ENCODE results near the gene KDM8. TPM values are rescaled to one million over a fixed set of nuclear protein-coding genes. Genes with fewer than 3 reads are reported as not detected.
"Not testable (repeated sequence)": the region's sequence is repeated elsewhere in the genome, so short reads cannot be mapped to it uniquely, and the experiment has no call there.

Gene KDM8
- total RNA-seq, 1 donor from 2014 or later: 4.6 TPM

- DNase-seq (ENCODE audit: extremely low read depth, low read depth, low spot score): no peak
These were observed 12.9 kb upstream of the KDM8 start for GRCh38 chr16:27190316-27190871.

DNA sequence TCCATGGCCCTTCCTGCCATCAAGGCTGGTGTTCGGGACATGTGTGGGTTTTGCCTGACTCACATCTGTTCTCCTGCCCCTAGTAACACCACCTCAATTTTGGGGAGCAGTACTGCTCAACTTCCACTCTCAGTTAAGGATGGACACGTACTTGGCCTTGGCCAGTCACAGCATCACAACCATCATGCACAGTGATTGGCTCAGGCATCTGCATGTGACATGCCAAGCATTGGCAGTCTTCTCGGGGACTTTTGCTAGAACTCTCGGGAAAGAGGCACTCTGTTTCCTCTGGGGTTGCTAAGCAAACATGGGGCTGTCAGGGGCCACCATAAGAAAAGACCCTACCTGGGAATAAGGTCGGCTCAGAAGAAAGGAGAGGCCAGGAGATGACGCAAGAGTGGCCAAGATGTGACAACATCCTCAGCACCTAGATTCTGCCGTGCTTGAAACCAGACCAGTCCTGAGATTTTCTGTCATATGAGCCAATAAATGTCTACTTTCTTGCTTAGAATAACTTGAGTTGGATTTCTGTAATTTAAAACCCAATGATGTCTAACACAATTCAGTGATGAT, 11.9 kb upstream of the KDM8 start:
- no peak for DNase-seq (ENCODE audit: extremely low read depth, low read depth, low spot score)

GRCh38 chr16:27193300-27193990, 9.9 kb upstream of the KDM8 start:
- DNase-seq (ENCODE audit: extremely low read depth, low read depth, low spot score): no peak

DNA sequence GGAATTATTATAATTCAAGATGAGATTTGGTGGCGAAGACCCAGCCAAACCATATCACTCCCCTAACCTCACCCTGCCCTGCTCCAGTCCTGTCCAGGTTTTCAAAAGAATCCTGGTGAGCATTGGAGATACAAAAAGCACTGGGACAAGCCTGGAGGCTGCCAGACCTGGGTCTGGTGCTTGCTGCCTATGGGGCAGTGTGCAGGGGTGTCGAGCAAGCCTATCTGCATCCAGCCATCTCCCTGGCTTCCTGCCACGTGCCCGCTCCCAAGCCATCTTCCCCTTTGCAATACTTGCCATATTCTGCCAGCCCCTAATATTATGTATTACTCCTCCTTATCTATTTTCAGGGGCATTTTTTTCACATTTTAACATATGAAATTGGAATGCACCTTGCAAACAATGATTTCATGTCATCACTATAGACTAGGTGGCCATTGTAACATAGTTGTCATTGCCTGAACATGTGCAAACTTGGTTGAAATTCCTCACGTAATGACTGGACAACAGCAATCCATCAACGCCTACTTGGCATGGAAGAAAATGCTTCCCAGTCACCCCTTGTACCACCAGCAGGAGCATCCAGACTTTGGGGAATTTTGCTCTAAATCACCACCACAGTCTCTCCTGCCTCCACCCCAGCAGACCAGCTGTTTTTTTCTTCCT, 8.1 kb upstream of the KDM8 start:
- no peak for DNase-seq (ENCODE audit: extremely low read depth, low read depth, low spot score)

- DNase-seq (ENCODE audit: extremely low read depth, low read depth, low spot score): no peak
These were observed 7.3 kb upstream of the KDM8 start for GRCh38 chr16:27195941-27196595.

GRCh38 chr16:27197004-27197403, 6.3 kb upstream of the KDM8 start:
- DNase-seq (ENCODE audit: extremely low read depth, low read depth, low spot score): no peak

- no peak for DNase-seq (ENCODE audit: extremely low read depth, low read depth, low spot score)
These were observed 4.7 kb upstream of the KDM8 start for GRCh38 chr16:27198451-27199234.

GRCh38 chr16:27199235-27199586, 4.1 kb upstream of the KDM8 start:
- no peak for DNase-seq (ENCODE audit: extremely low read depth, low read depth, low spot score)

GRCh38 chr16:27199736-27200135, 3.6 kb upstream of the KDM8 start:
- no peak for DNase-seq (ENCODE audit: extremely low read depth, low read depth, low spot score)

- not testable (repeated sequence) for DNase-seq (ENCODE audit: extremely low read depth, low read depth, low spot score)
These were observed 2.4 kb upstream of the KDM8 start for GRCh38 chr16:27200914-27201313.

GRCh38 chr16:27202923-27203506, 311 bp upstream of the KDM8 start:
- no peak for DNase-seq (ENCODE audit: extremely low read depth, low read depth, low spot score)

- DNase-seq (ENCODE audit: extremely low read depth, low read depth, low spot score): no peak
These were observed 1.1 kb downstream of the KDM8 start for GRCh38 chr16:27204312-27204915.

DNA sequence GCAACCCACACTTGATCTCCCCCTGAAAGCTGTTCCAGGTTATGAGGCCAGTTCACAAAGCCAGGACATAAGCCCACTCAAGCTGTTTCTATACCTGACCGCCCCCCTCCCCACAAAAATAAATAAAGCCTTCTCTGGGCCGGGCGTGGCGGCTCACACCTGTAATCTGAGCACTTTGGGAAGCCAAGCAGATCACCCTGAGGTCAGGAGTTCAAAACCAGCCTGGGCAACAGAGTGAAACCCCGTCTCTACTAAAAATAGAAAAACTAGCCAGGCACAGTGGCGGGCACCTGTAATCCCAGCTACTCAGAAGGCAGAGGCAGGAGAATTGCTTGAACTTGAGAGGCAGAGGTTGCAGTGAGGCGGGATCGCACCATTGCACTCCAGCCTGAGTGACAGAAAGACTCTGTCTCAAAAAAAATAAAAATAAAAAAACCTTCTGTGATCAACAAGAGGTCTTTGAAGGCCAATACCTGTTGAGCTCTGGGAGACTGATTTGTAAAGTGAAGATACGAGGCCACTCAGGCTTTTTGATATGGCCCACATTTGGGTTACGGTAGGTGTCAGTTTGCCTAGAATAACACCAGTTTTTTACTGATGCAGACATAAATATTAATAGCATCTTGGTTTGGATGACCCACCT, 2.2 kb downstream of the KDM8 start:
- no peak for DNase-seq (ENCODE audit: extremely low read depth, low read depth, low spot score)

- DNase-seq (ENCODE audit: extremely low read depth, low read depth, low spot score): not testable (repeated sequence)
These were observed 3.8 kb downstream of the KDM8 start for GRCh38 chr16:27207121-27207520.

DNA sequence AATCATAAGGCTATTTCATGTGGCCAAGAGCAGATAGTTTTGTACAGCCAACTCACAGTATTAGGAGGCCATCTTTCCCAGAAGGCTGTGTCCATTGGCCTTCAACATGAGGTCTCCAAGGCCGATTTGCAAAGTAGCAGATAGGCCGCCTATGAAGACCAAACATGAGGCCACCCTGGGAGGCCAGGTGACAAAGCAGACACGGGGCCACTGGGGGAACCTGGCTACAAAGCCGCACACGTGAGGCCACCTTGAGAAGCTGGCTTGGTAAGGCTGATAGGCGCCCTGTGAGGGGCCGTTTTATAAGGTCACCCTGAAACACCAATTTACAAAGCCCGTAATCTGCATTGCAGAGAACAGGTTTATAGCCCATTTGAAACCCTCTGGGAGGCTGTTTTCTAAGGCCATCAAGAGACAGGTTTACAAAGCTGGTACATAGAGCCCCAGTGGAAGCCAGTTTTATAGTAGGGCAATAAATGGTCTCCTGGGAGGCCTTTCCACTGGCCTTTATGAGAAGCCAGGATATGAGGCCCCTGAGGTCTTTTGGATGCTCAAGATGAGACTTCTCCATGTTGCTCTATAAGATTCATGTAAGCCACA, 4.9 kb downstream of the KDM8 start:
- no peak for DNase-seq (ENCODE audit: extremely low read depth, low read depth, low spot score)

DNA sequence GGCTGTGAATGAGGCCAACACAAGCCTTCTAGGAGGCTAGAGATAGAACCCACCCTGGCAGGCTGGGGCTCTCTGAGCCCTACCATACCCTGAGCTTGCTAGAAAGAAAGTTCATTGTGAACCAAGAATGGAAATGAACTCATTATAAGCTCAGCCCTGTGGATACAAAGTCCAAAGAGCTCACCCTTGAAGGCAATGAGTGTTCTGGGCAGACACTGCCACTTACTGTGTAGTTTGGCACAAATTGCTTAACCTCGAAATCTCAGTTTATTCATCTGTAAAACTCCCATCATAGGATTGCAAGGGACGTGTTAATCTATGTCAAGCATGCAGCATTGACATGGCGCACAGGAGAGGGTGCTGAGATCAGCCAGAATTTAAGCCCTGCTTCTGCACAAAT, 5.5 kb downstream of the KDM8 start:
- DNase-seq (ENCODE audit: extremely low read depth, low read depth, low spot score): no peak

- no peak for DNase-seq (ENCODE audit: extremely low read depth, low read depth, low spot score)
These were observed 6.3 kb downstream of the KDM8 start for GRCh38 chr16:27209591-27209990.

DNA sequence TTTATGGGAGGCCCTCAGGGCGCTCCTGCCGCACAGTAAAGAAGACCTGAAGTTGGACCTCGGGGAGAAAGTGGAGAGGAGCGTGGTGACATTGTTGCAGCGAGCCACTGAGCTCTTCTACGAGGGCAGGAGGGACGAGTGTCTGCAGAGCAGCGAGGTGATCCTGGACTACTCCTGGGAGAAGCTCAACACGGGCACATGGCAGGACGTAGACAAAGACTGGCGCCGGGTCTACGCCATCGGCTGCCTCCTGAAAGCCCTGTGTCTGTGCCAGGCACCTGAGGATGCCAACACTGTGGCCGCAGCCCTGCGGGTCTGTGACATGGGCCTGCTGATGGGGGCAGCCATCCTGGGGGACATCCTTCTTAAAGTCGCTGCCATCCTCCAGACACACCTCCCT, 6.8 kb downstream of the KDM8 start:
- no peak for DNase-seq (ENCODE audit: extremely low read depth, low read depth, low spot score)

GRCh38 chr16:27211026-27211425, 7.7 kb downstream of the KDM8 start:
- DNase-seq (ENCODE audit: extremely low read depth, low read depth, low spot score): no peak

Measured in glomerular endothelial cell (primary cell).